ACC112 (cell line): ENCODE measurements around the gene CTU2.
"Not testable (repeated sequence)": the region's sequence is repeated elsewhere in the genome, so short reads cannot be mapped to it uniquely, and the experiment has no call there.

Experiments used
- H2AFZ ChIP-seq: fragments of 200-600 bp; sonication (generic); one replicate; pipeline ENCODE4 v1.6.0; 2017; ENCODE audit warnings: antibody characterized with exemption, low read length; ENCODE audit not compliant: unreplicated experiment
- H3K27ac ChIP-seq: fragments of 200-600 bp; sonication (generic); 2 replicates; pipeline ENCODE4 v1.5.1; 2014; ENCODE audit warnings: low read depth, mild to moderate bottlenecking, antibody characterized with exemption, low read length, moderate library complexity
- H3K27me3 ChIP-seq: fragments of 200-600 bp; sonication (generic); 2 replicates; pipeline ENCODE4 v1.6.1; 2014; ENCODE audit warnings: mild to moderate bottlenecking, antibody characterized with exemption, low read length, moderate library complexity, mixed read lengths; ENCODE audit not compliant: insufficient read depth
- H3K36me3 ChIP-seq: fragments of 200-600 bp; sonication (generic); 2 replicates; pipeline ENCODE4 v1.6.1; 2016; ENCODE audit warnings: mild to moderate bottlenecking, antibody characterized with exemption, low read length, moderate library complexity, mixed read lengths; ENCODE audit not compliant: insufficient read depth
- H3K4me1 ChIP-seq: fragments of 200-600 bp; sonication (generic); one replicate; pipeline ENCODE4 v1.6.1; 2016; ENCODE audit warnings: low read length, mixed read lengths; ENCODE audit not compliant: insufficient read depth, unreplicated experiment, control insufficient read depth
- H3K4me3 ChIP-seq: fragments of 200-600 bp; sonication (generic); 2 replicates; pipeline ENCODE4 v1.5.1; 2014; ENCODE audit warnings: mild to moderate bottlenecking, low read depth, low read length
- H3K79me2 ChIP-seq: fragments of 200-600 bp; sonication (generic); one replicate; pipeline ENCODE4 v1.6.0; 2016; ENCODE audit warnings: low read length; ENCODE audit not compliant: control insufficient read depth, unreplicated experiment, insufficient read depth

Gene CTU2

DNA sequence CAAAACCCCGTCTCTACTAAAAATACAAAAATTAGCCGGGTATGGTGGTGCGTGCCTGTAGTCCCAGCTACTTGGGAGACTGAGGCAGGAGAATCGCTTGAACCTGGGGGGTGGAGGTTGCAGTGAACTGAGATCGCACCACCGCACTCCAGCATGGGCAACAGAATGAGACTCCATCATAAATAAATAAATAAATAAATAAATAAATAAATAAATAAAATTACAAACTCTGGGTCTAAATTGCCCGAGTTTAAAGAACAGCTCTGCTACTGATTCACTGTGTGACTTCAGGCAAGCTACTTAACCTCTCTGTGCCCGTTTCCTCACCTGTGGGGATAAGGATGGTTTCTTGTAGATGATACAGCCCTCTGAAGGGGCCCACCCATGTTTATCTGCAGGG lies 36.8 kb upstream of the CTU2 start:
- not testable (repeated sequence) for H3K4me3 ChIP-seq, H3K27ac ChIP-seq, H3K27me3 ChIP-seq, H3K4me1 ChIP-seq, H3K36me3 ChIP-seq, H3K79me2 ChIP-seq, H2AFZ ChIP-seq

DNA sequence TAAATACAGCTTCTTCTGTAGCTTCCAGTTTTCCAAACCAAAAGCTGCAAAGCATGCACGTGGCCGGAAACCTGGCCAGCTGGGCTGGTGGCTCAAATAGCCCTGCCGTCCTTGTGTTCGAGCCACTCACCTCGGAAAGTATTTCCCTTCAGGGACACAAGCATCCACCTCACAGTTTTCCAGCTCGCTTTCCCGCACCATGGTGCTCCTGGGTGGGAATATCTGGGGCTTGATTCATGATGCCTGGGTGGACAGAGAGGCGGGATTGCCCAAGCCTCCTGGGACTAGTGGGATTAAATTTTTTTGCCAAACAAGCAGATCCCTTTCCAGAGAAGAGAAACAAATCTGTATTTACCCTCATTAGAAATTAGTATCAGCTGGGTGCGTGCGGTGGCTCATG lies 36.3 kb upstream of the CTU2 start:
- no peaks in the 10 kb centered on the region for H3K27me3 ChIP-seq
- no peaks in the 10 kb centered on the region for H3K79me2 ChIP-seq
- H3K4me1 ChIP-seq, result no peaks in the 10 kb centered on the region
- no peak overlapping the region for H2AFZ ChIP-seq
- H3K4me3 ChIP-seq, result no peak overlapping the region
- no peak overlapping the region for H3K27ac ChIP-seq
- H3K36me3 ChIP-seq, result no peaks in the 10 kb centered on the region

DNA sequence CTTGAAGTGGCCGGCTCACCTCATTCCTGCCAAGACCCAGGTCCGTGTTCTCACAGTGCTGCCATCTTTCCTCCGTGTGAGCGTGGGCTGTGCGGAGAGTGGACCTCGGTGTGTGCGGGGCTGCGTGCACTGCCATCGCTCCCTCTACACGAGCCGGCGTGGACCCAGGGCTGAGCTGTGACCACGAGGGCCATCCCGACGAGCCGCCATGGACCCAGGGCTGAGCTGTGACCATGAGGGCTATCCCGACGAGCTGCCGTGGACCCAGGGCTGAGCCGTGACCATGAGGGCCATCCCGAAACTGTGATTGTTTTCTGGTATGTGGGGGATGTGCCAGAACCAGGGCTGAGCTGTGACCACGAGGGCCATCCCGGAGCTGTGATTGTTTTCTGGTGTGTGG lies 34.5 kb upstream of the CTU2 start:
- Histone ChIP-seq H3K79me2 (no peaks in the 10 kb centered on the region), H3K27ac (no peak overlapping the region), H3K36me3 (no peaks in the 10 kb centered on the region), H3K4me3 (no peak overlapping the region), H3K4me1 (no peaks in the 10 kb centered on the region), H2AFZ (no peak overlapping the region), H3K27me3 (no peaks in the 10 kb centered on the region)

DNA sequence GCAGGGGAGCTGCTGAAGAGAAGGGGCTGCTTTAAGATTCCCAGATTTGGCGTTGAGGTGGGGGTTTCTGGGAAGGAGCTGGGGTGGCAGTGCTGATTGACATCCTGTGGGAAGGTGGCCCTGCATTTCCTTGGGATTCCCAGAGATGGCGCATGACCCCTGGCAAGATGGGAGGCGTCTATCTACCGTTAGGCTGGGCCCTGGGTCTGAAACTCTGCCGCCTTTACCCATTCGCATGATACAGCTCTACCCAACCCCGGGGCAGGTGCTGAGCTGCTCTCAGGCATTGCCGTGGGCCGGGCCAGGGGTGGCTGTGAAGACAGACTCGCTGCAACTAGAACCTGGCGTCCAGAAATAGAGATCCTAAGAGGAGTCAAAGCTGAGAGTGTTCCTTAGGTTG lies 33.5 kb upstream of the CTU2 start:
- Histone ChIP-seq H3K4me3 (no peak overlapping the region), H2AFZ (no peak overlapping the region), H3K27ac (no peak overlapping the region), H3K79me2 (no peaks in the 10 kb centered on the region), H3K36me3 (no peaks in the 10 kb centered on the region), H3K27me3 (no peaks in the 10 kb centered on the region), H3K4me1 (no peaks in the 10 kb centered on the region)

DNA sequence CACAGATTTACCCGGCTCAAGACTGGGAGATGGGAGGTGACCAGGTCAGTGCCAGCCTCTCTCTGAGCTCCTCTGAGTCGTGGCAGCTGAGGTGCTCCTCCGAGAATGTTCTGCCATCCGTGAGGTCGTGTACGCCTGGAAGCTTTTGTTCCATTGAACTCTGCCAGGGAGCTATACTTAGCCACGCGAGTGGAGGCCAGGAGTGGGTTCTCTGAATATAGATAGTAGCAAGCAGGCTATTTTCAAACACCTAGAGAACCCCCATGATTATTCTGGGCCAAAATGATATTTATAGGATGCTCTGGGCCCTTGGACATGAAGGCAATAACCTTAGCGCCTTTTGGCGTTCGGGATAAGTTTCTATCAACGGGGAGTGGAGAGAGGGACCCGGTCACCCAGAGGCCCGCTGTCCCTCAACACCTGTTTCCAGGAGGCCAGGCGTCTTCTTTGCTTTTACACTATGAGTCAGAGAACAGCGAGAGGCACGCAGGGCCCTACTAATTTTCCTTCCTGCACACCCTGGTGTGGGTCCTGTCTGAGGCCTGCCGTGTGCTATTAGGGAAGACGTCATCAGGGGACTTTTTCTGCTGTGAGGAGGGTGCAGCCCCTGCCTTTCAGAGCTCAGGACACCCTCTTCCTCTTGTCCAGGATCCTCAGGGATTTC lies 32.5 kb upstream of the CTU2 start:
- Histone ChIP-seq H3K79me2 (no peaks in the 10 kb centered on the region), H3K36me3 (no peaks in the 10 kb centered on the region), H3K4me1 (no peaks in the 10 kb centered on the region), H3K4me3 (no peak overlapping the region), H3K27me3 (peaks cover 3% of the 10 kb centered on the region; the same call in 1 of the 2 replicates), H2AFZ (no peak overlapping the region), H3K27ac (no peak overlapping the region)

DNA sequence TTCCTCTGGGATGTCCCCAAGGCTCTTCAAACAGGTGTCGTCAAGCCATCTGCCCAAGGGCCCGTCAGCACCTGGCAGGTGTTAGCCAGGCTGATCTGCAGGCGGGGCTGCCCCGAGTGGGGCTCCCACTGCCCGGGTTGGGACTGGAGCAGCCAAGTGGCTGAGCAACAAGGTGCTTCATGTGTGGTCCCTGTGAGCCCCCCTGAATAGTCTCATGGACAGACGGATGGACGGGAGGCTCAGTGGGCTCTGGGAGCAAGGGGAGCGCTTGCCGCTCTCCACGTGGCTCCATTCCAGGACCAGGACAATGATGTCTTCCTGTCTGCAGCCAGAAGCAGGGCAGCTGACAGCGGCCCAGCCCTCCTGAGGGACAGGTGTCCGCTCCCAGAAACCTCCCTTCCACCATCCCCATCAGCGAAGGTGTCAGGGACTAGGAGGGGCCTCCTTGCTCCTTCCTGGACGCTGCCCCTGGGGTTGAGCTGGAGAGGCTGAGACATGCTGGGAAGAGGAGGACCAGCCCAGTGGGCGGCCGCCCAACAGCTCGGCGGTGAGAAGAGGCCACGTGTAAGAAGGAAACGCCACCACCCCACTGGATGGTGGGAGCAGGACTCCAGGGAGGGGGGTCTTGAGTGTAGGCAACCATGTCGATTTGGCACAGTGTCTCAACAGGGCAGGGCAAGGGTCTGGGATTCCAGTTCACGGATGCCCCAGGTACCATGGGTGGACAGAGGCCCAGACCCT lies 29.6 kb upstream of the CTU2 start:
- no peak overlapping the region for H2AFZ ChIP-seq
- H3K27me3 ChIP-seq, result peaks cover 4% of the 10 kb centered on the region; the same call in 1 of the 2 replicates
- peaks cover 1% of the 10 kb centered on the region for H3K4me1 ChIP-seq
- H3K27ac ChIP-seq, result no peak overlapping the region
- no peak overlapping the region for H3K4me3 ChIP-seq
- H3K36me3 ChIP-seq, result no peaks in the 10 kb centered on the region
- H3K79me2 ChIP-seq, result no peaks in the 10 kb centered on the region

DNA sequence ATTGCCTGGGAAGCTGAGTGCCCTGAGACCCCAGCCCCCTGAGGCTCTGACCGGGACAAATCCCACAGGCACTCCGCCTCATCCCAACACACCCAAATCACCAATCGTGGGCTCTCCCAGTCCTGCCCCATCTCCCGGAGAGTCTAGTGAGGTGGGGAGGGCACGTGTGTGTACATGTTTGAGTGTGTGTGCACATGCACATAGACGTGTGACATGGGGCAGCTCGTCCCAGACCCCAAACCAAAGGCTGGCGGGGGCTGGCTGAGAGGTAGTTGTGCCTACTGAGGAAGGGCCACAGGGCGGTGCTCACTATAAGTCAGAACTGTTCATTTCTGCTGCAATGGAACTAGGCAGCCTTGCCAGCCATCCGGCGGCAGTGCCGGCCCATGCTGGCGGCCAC lies 28.6 kb upstream of the CTU2 start:
- no peaks in the 10 kb centered on the region for H3K36me3 ChIP-seq
- H2AFZ ChIP-seq, result no peak overlapping the region
- H3K79me2 ChIP-seq, result no peaks in the 10 kb centered on the region
- no peak overlapping the region for H3K4me3 ChIP-seq
- H3K27ac ChIP-seq, result no peak overlapping the region
- peaks cover 4% of the 10 kb centered on the region for H3K4me1 ChIP-seq
- peaks cover 4% of the 10 kb centered on the region; the same call in 1 of the 2 replicates for H3K27me3 ChIP-seq

DNA sequence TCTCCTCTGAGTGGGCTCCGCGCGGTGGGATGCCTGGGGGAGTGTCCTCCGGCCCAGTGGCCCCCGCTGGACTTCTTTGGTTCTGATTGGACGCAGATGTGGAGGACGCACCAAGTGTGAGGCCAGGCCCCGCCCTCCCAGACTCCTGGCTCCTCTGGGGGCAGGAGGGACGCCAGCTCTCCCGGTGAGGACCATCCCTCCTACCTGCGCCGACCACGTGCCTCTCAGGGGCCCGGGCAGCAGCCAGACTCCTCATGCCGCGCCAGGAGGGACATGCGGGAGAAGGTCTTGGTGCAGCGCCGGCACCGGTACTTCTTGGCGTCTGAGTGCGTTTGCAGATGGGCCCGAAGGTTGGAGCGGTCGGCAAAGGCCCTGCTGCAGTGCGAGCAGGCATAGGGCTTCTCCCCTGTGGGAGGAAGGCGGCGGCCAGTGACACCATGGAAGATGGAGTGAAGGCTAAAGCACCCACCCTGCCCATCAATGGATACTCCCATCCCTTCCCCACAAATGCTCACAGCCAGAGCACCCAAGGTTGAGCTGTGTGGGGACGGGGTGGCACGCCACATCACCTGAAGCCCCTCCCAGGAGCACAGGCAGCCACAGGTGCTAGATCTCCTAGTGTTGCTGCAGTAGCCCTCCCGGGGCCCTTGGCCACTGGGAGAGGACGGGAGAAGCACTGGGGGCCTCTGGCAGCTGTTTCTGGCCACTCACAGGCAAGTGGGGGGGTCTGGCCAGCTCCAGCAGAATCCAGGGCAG lies 27.9 kb upstream of the CTU2 start:
- no peaks in the 10 kb centered on the region for H3K79me2 ChIP-seq
- peaks cover 4% of the 10 kb centered on the region; the same call in 1 of the 2 replicates for H3K27me3 ChIP-seq
- peaks cover 4% of the 10 kb centered on the region for H3K4me1 ChIP-seq
- H3K4me3 ChIP-seq, result no peak overlapping the region
- no peak overlapping the region for H3K27ac ChIP-seq
- H2AFZ ChIP-seq, result no peak overlapping the region
- no peaks in the 10 kb centered on the region for H3K36me3 ChIP-seq

DNA sequence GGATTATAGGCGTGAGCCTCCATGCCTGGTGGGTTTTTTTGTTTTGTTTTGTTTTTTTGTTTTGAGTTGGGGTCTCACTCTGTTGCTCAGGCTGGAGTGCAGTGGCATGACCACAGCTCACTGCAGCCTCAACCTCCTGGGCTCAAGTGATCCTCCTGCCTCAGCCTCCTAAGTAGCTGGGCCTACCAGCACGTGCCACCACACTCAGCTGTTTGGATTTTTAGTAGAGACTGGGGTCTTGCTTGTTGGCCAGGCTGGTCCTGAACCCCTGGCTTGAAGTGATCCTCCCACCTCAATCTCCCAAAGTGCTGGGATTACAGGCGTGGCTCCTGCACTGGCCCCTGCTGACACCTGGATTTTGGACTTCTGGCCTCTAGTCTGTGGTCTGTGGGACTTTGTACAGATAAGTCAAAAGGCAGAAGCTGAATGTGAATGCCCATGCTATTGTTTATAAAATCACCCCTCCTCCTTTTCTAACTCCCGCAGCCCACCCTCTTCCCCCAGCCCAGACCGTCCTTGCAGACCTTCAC lies 25.7 kb upstream of the CTU2 start:
- Histone ChIP-seq H3K36me3 (no peaks in the 10 kb centered on the region), H2AFZ (no peak overlapping the region), H3K79me2 (no peaks in the 10 kb centered on the region), H3K4me1 (peaks cover 14% of the 10 kb centered on the region), H3K4me3 (no peak overlapping the region), H3K27ac (no peak overlapping the region), H3K27me3 (peaks cover 8% of the 10 kb centered on the region; the same call in 1 of the 2 replicates)

DNA sequence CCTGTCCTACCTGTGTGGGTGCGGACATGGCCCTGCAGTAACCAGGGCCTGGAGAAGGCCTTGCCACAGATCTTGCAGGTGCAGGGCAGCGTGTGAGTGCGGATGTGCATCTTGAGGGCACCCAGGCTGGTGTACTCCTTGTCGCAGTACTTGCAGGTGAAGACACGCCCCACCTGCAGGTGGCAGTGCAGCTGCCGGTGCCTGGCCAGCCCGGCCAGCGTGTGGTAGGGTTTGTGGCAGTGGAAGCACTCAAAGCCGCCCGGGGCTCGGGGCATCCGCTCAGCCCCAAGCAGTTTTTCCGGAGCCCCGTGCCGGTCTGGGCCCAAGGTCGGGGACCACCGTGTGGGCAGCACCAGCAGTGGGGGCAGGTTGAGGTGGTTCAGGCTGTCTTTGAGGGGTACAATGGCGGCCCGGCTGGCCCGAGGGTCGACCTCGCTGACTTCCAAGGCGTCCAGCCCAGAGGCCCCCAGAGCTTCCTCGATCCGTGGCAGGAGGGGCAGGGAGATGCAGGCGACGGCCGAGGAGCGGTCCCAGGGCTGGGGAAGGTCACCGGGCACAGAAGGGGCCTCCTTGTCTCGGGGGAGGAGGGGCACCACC lies 25.1 kb upstream of the CTU2 start:
- peaks cover 19% of the 10 kb centered on the region for H3K4me1 ChIP-seq
- H3K27me3 ChIP-seq, result peaks cover 11% of the 10 kb centered on the region; the same call in 1 of the 2 replicates
- H3K79me2 ChIP-seq, result no peaks in the 10 kb centered on the region
- H2AFZ ChIP-seq, result no peak overlapping the region
- H3K36me3 ChIP-seq, result no peaks in the 10 kb centered on the region
- H3K4me3 ChIP-seq, result no peak overlapping the region
- no peak overlapping the region for H3K27ac ChIP-seq
